Measurements from ENCODE around the gene STRIP1. TPM values are rescaled to one million over a fixed set of nuclear protein-coding genes. Genes with fewer than 3 reads are reported as not detected.
A peak's percentile ranks its signal among the peaks of the same experiment; 100 is the strongest.

STRIP1 gene
- total and polyA plus RNA-seq, 10 of the 15 experiments (the other 5 are each of a cell fraction or from before 2014, with no cell fraction given): 6.3 to 26.6 (median 18.0) TPM

DNA sequence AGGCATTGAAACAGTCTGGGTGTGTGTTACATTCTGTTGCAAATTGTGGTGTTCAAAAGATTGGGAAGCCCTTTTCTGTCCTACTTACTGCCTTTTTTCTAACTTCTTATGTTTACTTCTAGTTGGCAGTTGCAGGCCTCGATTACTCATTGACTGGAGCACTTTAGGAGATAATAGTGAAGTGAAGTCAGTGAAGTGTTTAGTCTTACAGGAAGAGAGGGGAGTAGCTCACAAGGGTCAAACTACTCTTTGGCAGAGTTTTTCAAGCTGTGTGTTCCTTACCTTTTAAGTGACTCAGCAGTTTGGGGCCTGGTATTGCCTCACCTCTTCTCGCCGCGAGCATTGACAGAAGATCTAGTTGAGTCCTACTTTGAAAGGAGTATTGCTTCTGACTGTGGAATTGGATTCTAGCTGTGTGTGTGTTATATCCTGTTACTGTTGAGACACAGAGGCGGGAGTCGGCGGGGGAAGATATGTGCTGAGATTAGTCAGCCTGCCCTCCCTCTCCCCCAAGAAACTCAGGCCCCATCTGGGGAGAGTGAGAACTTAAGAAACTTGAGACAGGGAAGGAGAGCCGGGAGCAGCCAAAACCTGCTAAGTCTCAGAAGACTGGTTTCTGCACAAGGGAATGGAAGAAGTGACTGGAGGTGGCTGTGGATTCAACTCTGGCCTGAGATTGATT lies 30.5 kb upstream of the STRIP1 start:
- WGBS (ENCODE audit: insufficient coverage, insufficient replicate concordance, low lambda C conversion rate, missing lambda C conversion rate): 37% methylated on average over 8 of the region's 8 CpGs
- TF ChIP-seq NR2F1 (conservative IDR thresholded peaks at IDR 0.05) (0 out of 2 replicates have a peak, but pooled peaks have one; percentile 13), ZZZ3 (IDR thresholded peaks at IDR 0.05; ENCODE audit: control insufficient read depth, insufficient read length, low read depth) (no peak), CREB1 (IDR thresholded peaks at IDR 0.05; ENCODE audit: low read depth) (0 out of 2 replicates have a peak, but pooled peaks have one; percentile 11), MTA3 (IDR thresholded peaks at IDR 0.05; ENCODE audit: borderline replicate concordance, low read length) (0 out of 2 replicates have a peak, but pooled peaks have one; percentile 38), JUNB (IDR thresholded peaks at IDR 0.05) (peak; percentile 50; the same call in 1 of the 2 replicates), BACH1 (IDR thresholded peaks at IDR 0.05; ENCODE audit: borderline replicate concordance) (peak; percentile 60; the same call in 1 of the 2 replicates), DPF2 (IDR thresholded peaks at IDR 0.05) (0 out of 2 replicates have a peak, but pooled peaks have one; percentile 24), IKZF2 (IDR thresholded peaks at IDR 0.05) (peak; percentile 35 to 45; a peak in 2 of 4 replicates), RUNX3 (IDR thresholded peaks at IDR 0.05; ENCODE audit: low read length) (peak; percentile 26; the same call in 1 of the 2 replicates), IKZF1 (conservative IDR thresholded peaks at IDR 0.05) (peak; percentile 56; the same call in 1 of the 2 replicates), EED (IDR thresholded peaks at IDR 0.05; ENCODE audit: low read depth) (peak; percentile 69)
- TF ChIP-seq, protein P1, sequence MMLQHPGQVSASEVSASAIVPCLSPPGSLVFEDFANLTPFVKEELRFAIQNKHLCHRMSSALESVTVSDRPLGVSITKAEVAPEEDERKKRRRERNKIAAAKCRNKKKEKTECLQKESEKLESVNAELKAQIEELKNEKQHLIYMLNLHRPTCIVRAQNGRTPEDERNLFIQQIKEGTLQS (IDR thresholded peaks at IDR 0.05; ENCODE audit: borderline replicate concordance, extremely low read depth, low read depth, low read length): no peak
- TF ChIP-seq, protein P2, sequence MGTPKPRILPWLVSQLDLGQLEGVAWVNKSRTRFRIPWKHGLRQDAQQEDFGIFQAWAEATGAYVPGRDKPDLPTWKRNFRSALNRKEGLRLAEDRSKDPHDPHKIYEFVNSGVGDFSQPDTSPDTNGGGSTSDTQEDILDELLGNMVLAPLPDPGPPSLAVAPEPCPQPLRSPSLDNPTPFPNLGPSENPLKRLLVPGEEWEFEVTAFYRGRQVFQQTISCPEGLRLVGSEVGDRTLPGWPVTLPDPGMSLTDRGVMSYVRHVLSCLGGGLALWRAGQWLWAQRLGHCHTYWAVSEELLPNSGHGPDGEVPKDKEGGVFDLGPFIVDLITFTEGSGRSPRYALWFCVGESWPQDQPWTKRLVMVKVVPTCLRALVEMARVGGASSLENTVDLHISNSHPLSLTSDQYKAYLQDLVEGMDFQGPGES (IDR thresholded peaks at IDR 0.05): no peak
- TF ChIP-seq, protein P3, sequence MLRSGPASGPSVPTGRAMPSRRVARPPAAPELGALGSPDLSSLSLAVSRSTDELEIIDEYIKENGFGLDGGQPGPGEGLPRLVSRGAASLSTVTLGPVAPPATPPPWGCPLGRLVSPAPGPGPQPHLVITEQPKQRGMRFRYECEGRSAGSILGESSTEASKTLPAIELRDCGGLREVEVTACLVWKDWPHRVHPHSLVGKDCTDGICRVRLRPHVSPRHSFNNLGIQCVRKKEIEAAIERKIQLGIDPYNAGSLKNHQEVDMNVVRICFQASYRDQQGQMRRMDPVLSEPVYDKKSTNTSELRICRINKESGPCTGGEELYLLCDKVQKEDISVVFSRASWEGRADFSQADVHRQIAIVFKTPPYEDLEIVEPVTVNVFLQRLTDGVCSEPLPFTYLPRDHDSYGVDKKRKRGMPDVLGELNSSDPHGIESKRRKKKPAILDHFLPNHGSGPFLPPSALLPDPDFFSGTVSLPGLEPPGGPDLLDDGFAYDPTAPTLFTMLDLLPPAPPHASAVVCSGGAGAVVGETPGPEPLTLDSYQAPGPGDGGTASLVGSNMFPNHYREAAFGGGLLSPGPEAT (IDR thresholded peaks at IDR 0.05; ENCODE audit: low read depth): peak; percentile 37; the same call in 1 of the 2 replicates
- TF ChIP-seq, protein P4, sequence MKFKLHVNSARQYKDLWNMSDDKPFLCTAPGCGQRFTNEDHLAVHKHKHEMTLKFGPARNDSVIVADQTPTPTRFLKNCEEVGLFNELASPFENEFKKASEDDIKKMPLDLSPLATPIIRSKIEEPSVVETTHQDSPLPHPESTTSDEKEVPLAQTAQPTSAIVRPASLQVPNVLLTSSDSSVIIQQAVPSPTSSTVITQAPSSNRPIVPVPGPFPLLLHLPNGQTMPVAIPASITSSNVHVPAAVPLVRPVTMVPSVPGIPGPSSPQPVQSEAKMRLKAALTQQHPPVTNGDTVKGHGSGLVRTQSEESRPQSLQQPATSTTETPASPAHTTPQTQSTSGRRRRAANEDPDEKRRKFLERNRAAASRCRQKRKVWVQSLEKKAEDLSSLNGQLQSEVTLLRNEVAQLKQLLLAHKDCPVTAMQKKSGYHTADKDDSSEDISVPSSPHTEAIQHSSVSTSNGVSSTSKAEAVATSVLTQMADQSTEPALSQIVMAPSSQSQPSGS (IDR thresholded peaks at IDR 0.05; ENCODE audit: low read length): 0 out of 2 replicates have a peak, but pooled peaks have one; percentile 23
- TF ChIP-seq, protein P5, sequence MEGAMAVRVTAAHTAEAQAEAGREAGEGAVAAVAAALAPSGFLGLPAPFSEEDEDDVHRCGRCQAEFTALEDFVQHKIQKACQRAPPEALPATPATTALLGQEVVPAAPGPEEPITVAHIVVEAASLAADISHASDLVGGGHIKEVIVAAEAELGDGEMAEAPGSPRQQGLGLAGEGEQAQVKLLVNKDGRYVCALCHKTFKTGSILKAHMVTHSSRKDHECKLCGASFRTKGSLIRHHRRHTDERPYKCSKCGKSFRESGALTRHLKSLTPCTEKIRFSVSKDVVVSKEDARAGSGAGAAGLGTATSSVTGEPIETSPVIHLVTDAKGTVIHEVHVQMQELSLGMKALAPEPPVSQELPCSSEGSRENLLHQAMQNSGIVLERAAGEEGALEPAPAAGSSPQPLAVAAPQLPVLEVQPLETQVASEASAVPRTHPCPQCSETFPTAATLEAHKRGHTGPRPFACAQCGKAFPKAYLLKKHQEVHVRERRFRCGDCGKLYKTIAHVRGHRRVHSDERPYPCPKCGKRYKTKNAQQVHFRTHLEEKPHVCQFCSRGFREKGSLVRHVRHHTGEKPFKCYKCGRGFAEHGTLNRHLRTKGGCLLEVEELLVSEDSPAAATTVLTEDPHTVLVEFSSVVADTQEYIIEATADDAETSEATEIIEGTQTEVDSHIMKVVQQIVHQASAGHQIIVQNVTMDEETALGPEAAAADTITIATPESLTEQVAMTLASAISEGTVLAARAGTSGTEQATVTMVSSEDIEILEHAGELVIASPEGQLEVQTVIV (IDR thresholded peaks at IDR 0.05; ENCODE audit: borderline replicate concordance, partially characterized antibody): no peak

More for the DNA sequence above, 30.5 kb upstream of the STRIP1 start:
- H4K20me1 ChIP-seq (ENCODE audit: control insufficient read depth, insufficient read depth): no peaks in the 10 kb centered on the region
- BruUV-seq (replicated peaks): no TSS peak
- intact Hi-C loops (cut with micrococcal nuclease; ENCODE audit: unreplicated experiment): no loop called here
- H3K27ac ChIP-seq (ENCODE audit: control insufficient read depth, insufficient read depth): peak overlapping the region; percentile 50
- RAD21 ChIA-PET (ENCODE audit: unreplicated experiment): interaction anchor here (1.3 to 5.0 kb wide), 2 partner anchors 19 to 458 kb away, joined by 3 to 66 read pairs; partner anchors contain the start of gene AHCYL1
- POLR2A ChIA-PET: interaction anchor here (0.5 to 1.6 kb wide), 4 partner anchors 9 to 204 kb away, joined by 3 to 5 read pairs (median 3); partner anchors contain the start of gene STRIP1
- 0 out of 2 replicates have a peak overlapping the region, but pooled peaks have one; percentile 23 for H3K9ac ChIP-seq (ENCODE audit: control insufficient read depth, insufficient read depth, low read length)
- peak overlapping the region; percentile 16; the same call in 1 of the 2 replicates for H3K4me3 ChIP-seq
- no peaks in the 10 kb centered on the region; the same call in none of the 2 replicates for H3K79me2 ChIP-seq (ENCODE audit: control insufficient read depth, insufficient read depth, low read length)
- no peaks in the 10 kb centered on the region for H3K27me3 ChIP-seq (replicated peaks in 1 of 2; ENCODE audit: control insufficient read depth in 2 of 2, insufficient read depth in 2 of 2, low read length in 1 of 2)
- CTCF ChIA-PET: interaction anchor here (0.6 to 9.5 kb wide), 5 partner anchors 11 to 513 kb away, joined by 3 to 200 read pairs (median 4); partner anchors contain the start of gene AHCYL1
- SMC1A ChIA-PET (ENCODE audit: uncharacterized antibody, unreplicated experiment): interaction anchor here (0.7 to 1.4 kb wide), 5 partner anchors 16 to 457 kb away, joined by 3 to 9 read pairs (median 3); partner anchors contain the start of gene AHCYL1
- ATAC-seq (peak; percentile 84), FAIRE-seq (no peak), DNase-seq (ENCODE audit: low read depth, low spot score) (peak; percentile 45)
- H3K9me3 ChIP-seq (replicated peaks; ENCODE audit: control insufficient read depth, insufficient read depth, low read length): no peaks in the 10 kb centered on the region
- in situ Hi-C loops (cut with MboI): no loop called here
- no peak overlapping the region; the same call in 1 of the 2 replicates for H2AFZ ChIP-seq (ENCODE audit: control insufficient read depth, low read depth, low read length)
- peaks cover 14% of the 10 kb centered on the region for H3K4me1 ChIP-seq (ENCODE audit: control insufficient read depth, insufficient read depth, low read length)
- H3K4me2 ChIP-seq (ENCODE audit: control insufficient read depth, insufficient read depth): peak overlapping the region; percentile 73
- peaks cover 0 to 3% of the 10 kb centered on the region in 2 experiments; a peak in 1 of 4 replicates for H3K36me3 ChIP-seq (ENCODE audit: control insufficient read depth in 2 of 2, insufficient read depth in 2 of 2, low read length in 1 of 2)
